Measurements from ENCODE around the gene FNTB.

DNA sequence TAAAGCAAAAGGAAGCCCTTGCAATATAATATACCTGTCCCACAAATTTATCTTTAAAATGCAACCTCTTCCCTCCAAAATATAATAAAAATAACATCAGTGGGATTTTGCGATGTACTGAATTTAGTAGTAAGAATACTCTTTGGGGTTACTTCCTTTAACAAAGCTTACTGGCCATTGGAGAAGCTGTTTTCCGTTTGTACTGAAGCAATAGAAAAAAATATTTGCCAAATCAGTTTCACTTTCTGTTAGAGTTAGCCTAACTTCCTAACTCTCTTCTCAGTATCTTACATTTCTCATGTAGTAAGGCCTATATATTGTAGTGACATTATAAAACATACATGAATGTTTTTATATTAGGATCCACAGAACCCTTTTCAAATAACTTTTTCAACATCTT lies 111.9 kb downstream of the FNTB start:
- TF ChIP-seq, protein P1, sequence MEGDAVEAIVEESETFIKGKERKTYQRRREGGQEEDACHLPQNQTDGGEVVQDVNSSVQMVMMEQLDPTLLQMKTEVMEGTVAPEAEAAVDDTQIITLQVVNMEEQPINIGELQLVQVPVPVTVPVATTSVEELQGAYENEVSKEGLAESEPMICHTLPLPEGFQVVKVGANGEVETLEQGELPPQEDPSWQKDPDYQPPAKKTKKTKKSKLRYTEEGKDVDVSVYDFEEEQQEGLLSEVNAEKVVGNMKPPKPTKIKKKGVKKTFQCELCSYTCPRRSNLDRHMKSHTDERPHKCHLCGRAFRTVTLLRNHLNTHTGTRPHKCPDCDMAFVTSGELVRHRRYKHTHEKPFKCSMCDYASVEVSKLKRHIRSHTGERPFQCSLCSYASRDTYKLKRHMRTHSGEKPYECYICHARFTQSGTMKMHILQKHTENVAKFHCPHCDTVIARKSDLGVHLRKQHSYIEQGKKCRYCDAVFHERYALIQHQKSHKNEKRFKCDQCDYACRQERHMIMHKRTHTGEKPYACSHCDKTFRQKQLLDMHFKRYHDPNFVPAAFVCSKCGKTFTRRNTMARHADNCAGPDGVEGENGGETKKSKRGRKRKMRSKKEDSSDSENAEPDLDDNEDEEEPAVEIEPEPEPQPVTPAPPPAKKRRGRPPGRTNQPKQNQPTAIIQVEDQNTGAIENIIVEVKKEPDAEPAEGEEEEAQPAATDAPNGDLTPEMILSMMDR (IDR thresholded peaks at IDR 0.05), result no peak
- TF ChIP-seq ELF4 (CRISPR knock-in tag; IDR thresholded peaks at IDR 0.05; ENCODE audit: low read depth) (no peak), ZNF232 (CRISPR knock-in tag; IDR thresholded peaks at IDR 0.05) (no peak), ESRRA (CRISPR knock-in tag; IDR thresholded peaks at IDR 0.05; ENCODE audit: borderline replicate concordance) (no peak), SOX15 (CRISPR knock-in tag; IDR thresholded peaks at IDR 0.05) (no peak), OVOL2 (CRISPR knock-in tag; IDR thresholded peaks at IDR 0.05; ENCODE audit: borderline replicate concordance) (no peak), FOXP1 (CRISPR knock-in tag; IDR thresholded peaks at IDR 0.05; ENCODE audit: borderline replicate concordance) (no peak), SP1 (CRISPR knock-in tag; conservative IDR thresholded peaks at IDR 0.05) (no peak), ZNF263 (CRISPR knock-in tag; IDR thresholded peaks at IDR 0.05; ENCODE audit: low read depth) (no peak), NFE2L1 (CRISPR knock-in tag; IDR thresholded peaks at IDR 0.05) (no peak), FOXJ3 (CRISPR knock-in tag; IDR thresholded peaks at IDR 0.05; ENCODE audit: borderline replicate concordance) (no peak)
- TF ChIP-seq, protein P2, sequence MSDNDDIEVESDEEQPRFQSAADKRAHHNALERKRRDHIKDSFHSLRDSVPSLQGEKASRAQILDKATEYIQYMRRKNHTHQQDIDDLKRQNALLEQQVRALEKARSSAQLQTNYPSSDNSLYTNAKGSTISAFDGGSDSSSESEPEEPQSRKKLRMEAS (CRISPR knock-in tag; IDR thresholded peaks at IDR 0.05), result no peak
- TF ChIP-seq, protein P3, sequence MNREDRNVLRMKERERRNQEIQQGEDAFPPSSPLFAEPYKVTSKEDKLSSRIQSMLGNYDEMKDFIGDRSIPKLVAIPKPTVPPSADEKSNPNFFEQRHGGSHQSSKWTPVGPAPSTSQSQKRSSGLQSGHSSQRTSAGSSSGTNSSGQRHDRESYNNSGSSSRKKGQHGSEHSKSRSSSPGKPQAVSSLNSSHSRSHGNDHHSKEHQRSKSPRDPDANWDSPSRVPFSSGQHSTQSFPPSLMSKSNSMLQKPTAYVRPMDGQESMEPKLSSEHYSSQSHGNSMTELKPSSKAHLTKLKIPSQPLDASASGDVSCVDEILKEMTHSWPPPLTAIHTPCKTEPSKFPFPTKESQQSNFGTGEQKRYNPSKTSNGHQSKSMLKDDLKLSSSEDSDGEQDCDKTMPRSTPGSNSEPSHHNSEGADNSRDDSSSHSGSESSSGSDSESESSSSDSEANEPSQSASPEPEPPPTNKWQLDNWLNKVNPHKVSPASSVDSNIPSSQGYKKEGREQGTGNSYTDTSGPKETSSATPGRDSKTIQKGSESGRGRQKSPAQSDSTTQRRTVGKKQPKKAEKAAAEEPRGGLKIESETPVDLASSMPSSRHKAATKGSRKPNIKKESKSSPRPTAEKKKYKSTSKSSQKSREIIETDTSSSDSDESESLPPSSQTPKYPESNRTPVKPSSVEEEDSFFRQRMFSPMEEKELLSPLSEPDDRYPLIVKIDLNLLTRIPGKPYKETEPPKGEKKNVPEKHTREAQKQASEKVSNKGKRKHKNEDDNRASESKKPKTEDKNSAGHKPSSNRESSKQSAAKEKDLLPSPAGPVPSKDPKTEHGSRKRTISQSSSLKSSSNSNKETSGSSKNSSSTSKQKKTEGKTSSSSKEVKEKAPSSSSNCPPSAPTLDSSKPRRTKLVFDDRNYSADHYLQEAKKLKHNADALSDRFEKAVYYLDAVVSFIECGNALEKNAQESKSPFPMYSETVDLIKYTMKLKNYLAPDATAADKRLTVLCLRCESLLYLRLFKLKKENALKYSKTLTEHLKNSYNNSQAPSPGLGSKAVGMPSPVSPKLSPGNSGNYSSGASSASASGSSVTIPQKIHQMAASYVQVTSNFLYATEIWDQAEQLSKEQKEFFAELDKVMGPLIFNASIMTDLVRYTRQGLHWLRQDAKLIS (CRISPR knock-in tag; IDR thresholded peaks at IDR 0.05; ENCODE audit: borderline replicate concordance), result no peak
- TF ChIP-seq, protein P4, sequence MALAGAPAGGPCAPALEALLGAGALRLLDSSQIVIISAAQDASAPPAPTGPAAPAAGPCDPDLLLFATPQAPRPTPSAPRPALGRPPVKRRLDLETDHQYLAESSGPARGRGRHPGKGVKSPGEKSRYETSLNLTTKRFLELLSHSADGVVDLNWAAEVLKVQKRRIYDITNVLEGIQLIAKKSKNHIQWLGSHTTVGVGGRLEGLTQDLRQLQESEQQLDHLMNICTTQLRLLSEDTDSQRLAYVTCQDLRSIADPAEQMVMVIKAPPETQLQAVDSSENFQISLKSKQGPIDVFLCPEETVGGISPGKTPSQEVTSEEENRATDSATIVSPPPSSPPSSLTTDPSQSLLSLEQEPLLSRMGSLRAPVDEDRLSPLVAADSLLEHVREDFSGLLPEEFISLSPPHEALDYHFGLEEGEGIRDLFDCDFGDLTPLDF (CRISPR knock-in tag; IDR thresholded peaks at IDR 0.05), result no peak
